ENCODE results near the gene TBC1D9.

TBC1D9 gene

DNA sequence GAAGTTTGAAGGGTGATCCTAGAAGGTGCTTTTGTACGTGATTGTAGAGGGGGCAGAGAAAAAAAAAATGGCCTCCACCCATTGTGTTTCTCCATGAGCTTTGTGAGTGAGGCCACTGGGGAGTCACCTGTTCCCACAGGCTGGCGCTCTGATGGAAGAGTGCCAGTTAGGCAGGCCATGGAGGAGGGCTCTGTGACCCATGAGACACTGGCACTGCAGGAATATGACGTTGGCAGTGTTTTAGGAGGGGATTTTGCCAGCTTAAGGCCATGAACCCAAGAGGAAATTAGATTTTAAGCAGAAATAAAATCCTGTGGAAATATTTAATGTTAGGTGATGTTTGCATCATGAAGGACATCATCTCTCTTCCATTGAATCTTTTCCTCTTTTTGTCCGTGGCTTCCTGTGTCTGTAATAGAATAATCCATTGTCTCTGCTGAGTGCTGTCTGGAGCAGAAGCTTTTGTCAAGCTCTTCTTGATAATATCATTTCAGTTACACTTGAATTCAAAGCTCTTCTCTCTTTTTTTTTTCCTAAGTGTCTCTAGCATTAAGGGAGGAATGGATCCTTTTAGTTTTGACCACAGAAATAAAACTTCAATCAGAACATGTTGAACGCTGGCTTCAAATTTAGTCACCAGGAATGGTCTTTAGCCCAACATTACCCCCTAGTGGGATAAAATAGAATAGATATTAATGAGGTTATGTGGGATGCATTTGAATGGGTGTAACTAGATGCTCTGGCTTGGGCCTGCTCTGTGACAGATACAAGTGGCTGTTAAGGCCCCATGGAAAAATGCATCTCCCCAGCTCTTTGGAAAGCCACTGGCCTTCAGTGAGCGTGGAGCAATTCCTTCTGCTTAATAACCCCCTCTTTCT, 146.4 kb downstream of the TBC1D9 start:
- DNase-seq = peak; percentile 61 to 87

DNA sequence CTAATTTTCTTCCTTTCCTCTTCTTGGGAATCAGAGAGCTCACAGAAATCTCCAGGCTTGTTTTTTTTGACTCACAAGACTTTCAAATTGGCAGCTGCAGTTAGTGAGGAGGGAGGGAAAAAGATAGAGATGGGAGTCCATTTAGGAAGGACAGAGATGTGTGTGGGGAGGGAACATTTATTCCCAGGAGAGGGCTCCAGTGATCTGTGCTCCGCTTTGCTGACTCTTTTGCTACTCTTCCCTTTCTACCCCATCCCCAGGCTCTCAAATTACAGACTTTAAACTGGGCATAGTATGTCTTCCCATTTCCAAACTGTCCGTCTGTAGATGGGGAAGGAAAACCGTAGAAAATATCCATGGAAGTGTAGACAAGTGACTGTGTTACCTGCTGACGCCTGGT, 148.3 kb downstream of the TBC1D9 start:
- DNase-seq = no peak

DNA sequence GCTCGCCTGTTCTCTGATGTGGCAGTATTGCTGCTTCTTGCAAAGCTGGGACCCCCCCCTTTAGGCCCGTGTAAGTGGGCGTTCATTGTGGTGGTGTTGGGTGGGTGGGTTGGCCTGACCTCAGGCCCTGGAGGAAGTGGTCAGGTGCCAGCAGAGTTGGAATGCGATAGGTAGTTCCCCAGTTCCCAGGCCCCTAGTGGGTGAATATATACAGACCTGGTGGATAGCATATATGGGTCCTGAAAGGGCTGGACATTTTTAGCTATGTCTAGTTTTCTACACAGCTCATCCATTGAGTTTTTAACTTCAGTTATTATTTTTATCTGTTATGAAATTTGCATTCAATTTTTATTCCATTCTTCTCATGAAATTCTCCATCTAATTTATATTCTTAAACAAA, 151.6 kb downstream of the TBC1D9 start:
- no peak for DNase-seq

DNA sequence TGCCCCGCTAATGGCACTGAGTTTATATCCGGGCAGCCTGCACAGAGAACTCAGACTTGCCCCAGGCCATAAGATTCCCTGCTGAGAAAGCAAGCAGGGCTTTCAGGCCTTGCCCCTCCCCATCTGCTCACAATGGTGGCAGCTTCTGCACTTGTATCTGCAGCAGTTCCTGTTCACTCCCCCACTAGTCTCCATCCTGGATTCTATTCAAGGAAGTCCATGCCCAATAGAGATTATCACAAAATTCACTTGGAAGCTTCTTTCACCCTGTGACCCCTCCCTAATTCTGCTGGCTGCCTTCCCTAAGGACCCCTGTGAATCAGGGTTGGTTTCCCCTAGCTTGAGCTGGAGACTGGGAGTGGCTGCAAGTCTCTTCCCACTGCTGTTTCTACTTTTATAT, 152.9 kb downstream of the TBC1D9 start:
- no peak for DNase-seq

DNA sequence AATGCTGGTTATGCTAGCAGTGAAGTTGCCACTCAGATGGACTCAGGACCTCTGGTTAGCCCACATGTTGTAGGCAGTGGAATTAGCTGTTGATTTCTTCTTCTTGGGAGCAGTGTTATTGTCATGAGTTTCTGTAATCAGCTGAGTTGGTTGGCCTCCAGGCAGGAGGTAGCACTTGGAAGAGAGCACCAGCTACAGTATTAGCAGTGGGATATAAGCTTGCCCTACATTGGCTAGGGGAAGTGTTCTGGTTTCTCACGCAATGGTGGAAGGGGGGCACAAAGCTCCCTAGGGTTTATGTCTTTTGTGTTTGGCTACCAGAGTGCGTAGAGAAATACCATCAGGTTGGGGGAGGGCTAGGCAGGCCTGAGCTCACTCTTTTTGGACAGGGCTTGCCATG, 153.5 kb downstream of the TBC1D9 start:
- no peak for DNase-seq

DNA sequence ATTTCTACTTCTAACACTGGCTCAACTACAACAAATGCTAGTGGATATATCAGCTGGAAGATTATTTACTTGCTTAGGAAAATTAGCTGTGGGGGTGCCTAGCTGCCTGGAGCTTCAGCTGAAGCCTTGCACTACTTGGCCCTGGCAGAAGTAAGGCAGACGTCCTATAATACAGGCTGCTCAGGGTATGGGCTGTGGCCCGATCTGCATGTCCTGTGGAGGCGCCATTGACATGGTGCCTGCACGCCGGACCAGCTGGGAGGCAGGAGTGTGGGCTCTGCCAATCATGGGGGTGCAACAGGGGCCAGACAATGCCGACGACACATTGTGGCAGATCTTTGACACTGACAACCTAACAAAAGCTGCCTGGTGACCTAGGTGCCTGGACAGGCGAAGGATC, 155.8 kb downstream of the TBC1D9 start:
- peak; percentile 65 to 89 for DNase-seq

DNA sequence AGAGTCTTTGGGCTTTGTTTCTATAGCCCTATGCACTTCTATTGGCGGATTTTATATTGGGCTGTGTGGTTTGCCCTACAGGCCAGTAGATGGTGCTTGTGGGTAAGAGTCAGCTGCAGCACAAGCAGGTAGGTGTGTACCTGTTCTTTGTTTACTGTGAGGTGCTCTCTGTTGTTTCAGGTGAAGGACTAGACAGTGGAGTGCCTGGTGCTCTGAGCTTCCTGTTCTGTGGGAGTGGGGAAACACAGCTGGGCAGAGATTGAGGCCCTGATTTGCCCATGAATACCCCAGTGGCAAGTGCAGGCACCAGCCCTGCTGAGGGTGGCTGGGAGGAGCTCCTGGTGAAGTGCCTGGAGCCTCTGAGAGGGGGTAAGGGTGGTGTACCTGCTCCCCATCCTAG, 161.1 kb downstream of the TBC1D9 start:
- peak; percentile 52 to 71 for DNase-seq

DNA sequence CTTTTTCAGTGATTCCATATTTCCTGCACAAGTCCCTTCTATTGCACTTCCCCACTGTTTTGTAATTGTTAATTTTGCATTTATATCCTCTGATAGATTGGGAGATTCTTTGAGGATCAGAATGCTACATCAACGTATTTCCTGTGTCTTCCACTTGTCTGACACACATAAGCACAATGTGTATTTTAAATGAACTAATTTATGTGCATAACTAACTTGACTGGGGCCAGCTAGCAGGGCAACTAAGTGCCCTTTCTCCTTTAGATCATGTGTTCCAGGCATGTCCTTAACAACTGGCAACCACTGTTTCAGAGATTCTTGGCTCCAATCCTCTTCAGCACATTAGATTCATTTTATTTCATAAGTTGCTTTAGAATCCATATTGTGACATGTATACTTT, 171.7 kb downstream of the TBC1D9 start:
- no peak for DNase-seq

DNA sequence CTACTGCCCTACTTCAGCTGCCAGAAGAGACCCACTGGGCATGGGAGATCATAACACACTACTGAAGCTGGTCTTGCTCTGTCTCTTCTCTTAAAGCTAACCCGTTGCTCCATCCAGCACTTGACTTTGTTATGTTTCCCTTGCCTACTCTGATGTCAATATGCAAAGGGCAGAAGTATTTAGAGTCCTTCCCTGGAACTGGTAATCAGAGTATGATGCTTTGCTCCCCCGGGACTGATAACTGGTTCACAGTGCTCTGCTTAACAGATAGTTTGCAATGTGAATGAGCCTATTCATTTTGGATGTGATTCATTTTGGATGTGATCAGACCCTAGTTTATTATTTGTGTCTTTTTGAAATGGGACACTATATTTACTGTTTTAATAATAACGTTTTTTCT, 175.1 kb downstream of the TBC1D9 start:
- peak; percentile 57 to 64 for DNase-seq

DNA sequence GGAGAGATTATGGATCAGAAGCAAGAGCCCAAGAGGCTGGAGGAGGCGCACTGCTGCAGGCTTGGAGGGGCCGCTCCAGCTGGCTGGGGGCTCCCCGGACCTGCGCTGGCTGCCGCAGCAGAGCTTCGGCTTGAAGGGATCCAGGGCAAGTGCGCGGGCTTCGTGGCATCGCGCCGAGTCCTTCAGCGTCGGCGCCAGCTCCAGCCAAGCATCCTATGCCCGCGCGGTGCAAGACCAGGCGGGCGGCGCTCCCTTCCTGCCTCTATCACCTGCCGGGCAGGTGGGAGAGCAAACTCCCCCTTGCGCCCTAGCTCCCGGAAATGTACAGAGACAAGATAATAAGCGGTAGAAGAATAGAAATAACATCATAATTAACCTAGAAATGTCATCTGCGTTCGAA, 176.9 kb downstream of the TBC1D9 start:
- DNase-seq = peak in 1 of 2 experiments; percentile 57

DNA sequence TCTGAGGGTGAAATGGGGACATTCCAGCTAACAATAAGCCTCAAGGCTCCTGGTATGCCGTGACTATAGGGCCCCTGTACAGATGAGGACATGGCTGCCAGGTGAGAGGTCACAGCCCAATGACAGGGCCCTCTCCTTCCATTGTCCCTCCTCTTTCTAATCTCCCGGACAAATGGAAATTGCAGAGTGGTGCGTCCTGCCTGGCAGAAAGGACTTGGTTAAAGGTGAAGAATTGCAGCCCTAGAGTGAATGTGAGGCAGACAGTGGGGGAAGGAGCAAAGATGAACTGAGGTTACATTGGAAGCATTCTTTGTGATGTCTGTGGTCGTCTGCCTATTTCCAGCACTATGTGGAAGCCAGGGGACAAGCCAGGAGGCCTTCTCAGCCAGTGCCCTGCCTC, 180.7 kb downstream of the TBC1D9 start:
- no peak for DNase-seq

DNA sequence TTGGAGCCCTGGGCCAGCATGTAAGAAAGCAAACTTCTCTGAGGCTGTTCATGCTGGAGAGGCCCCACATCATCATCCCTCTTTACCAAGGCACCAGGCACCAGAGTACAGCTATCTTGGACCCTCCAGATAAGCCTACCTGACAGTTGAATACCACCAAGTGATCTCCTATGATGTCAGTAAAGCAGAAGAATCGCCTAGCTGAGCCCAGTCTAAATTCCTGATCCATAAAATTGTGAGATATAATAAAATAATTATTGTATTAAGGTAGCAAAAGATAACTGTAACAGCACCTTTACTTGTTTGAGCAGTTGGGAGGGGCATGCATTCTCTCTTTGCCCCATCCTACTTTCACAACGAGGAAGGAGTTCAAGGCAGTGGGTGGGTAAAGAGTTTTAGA, 184.6 kb downstream of the TBC1D9 start:
- DNase-seq = no peak
